ENCODE data around the gene FZD8.
"Not testable (repeated sequence)": the region's sequence is repeated elsewhere in the genome, so short reads cannot be mapped to it uniquely, and the experiment has no call there.

Gene FZD8, protein sequence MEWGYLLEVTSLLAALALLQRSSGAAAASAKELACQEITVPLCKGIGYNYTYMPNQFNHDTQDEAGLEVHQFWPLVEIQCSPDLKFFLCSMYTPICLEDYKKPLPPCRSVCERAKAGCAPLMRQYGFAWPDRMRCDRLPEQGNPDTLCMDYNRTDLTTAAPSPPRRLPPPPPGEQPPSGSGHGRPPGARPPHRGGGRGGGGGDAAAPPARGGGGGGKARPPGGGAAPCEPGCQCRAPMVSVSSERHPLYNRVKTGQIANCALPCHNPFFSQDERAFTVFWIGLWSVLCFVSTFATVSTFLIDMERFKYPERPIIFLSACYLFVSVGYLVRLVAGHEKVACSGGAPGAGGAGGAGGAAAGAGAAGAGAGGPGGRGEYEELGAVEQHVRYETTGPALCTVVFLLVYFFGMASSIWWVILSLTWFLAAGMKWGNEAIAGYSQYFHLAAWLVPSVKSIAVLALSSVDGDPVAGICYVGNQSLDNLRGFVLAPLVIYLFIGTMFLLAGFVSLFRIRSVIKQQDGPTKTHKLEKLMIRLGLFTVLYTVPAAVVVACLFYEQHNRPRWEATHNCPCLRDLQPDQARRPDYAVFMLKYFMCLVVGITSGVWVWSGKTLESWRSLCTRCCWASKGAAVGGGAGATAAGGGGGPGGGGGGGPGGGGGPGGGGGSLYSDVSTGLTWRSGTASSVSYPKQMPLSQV

DNA sequence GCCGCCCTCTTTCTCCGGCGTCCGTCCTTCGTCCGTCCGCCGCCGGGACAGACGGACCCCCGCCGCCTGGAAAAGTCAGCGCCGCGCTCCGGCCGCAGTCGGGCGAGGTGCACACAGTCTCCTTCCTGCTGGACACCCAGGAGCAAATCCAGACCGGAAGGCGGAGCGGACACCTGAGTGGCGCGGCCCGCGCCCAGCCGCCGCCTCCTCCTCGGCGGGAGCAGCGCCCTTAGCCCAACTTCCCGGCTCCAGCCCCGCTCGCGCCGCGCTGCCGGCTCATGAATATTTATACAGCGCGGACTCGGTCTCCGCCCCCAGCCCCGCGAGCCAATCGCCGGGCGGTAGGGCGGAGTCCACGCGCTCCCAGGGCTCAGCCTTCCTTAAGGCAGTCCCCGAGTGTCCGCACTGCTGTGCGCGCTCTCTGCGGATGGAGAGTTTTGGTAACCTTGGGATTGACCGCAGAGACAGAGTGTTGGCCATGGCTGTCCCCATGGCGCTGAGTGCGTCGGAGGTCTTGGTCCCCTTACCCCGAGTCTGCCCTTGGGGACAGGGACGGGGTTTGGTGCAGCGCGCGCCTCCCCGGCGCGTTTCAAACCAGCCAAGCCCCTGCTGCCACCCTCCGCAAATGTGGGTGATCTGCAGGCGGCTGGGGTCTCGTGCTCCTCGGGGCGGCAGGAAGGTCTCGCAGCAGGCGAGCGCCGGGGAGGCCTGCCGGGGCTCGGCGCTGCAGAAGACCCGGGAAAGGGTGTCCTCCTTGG is at the start of gene FZD8:
TSS of gene FZD8 (minus strand) at position 262 of the 758 bp plus-strand sequence. CDS start 867 bp downstream, outside the sequence.
- Histone ChIP-seq H3K4me1 (peaks cover 4% of the 10 kb centered on the region), H3K27ac (peak within 1 kb of the TSS; percentile 73)

DNA sequence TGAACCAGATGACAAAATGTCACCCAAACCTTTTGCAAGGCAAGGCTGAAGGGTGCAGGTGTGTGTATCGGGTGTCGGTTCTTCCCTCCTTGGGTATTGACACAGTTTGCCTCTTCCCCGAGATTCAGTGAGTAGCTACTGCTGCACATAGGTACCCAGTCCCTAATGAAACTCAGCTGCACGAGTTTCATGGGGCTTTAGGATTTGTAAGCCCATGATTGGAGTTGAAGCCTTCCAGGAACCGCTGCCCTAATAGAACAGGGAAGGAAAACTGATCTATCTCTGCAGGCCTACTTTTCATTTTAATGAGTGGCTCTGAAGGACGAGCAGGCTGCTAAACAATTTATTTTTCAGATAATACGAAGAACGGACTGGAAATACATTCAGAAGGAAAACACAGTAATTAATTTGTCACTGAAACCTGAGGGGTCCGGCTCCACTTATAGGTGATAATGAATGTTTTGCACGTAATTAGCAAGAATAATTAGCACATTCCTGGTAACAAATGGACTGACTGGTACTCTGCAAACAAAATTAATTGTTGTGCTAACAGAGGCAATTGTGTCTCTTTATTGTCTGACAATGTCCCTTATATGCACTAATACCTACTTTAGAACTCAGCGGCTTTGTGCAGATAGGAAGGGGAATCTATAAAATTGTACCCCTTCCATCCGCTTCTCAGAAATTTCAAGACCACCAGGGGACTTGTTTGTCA is 49.6 kb upstream of the FZD8 start:
- H3K36me3 ChIP-seq (ENCODE audit: control insufficient read depth, insufficient read depth, low read length), result no peaks in the 10 kb centered on the region
- no peaks in the 10 kb centered on the region for H3K79me2 ChIP-seq
- no peaks in the 10 kb centered on the region for H3K27me3 ChIP-seq (ENCODE audit: control insufficient read depth, insufficient read depth, low read length)

More for the DNA sequence above, at the start of gene FZD8:
- Histone ChIP-seq H3K9me3 (ENCODE audit: control insufficient read depth, low read length) (no peaks in the 10 kb centered on the region), H3K4me3 (ENCODE audit: low read depth, low read length) (peak within 1 kb of the TSS; percentile 52), H3K4me2 (ENCODE audit: low read length) (peak within 1 kb of the TSS; percentile 61), H3K27me3 (ENCODE audit: control insufficient read depth, insufficient read depth, low read length) (no peaks in the 10 kb centered on the region), H2AFZ (peak within 1 kb of the TSS; percentile 78), H3K9ac (peak within 1 kb of the TSS; percentile 5), H3K36me3 (ENCODE audit: control insufficient read depth, insufficient read depth, low read length) (no peaks in the 10 kb centered on the region), H3K79me2 (no peaks in the 10 kb centered on the region)
- TF ChIP-seq, protein P1, sequence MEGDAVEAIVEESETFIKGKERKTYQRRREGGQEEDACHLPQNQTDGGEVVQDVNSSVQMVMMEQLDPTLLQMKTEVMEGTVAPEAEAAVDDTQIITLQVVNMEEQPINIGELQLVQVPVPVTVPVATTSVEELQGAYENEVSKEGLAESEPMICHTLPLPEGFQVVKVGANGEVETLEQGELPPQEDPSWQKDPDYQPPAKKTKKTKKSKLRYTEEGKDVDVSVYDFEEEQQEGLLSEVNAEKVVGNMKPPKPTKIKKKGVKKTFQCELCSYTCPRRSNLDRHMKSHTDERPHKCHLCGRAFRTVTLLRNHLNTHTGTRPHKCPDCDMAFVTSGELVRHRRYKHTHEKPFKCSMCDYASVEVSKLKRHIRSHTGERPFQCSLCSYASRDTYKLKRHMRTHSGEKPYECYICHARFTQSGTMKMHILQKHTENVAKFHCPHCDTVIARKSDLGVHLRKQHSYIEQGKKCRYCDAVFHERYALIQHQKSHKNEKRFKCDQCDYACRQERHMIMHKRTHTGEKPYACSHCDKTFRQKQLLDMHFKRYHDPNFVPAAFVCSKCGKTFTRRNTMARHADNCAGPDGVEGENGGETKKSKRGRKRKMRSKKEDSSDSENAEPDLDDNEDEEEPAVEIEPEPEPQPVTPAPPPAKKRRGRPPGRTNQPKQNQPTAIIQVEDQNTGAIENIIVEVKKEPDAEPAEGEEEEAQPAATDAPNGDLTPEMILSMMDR (IDR thresholded peaks at IDR 0.05), result no peak

DNA sequence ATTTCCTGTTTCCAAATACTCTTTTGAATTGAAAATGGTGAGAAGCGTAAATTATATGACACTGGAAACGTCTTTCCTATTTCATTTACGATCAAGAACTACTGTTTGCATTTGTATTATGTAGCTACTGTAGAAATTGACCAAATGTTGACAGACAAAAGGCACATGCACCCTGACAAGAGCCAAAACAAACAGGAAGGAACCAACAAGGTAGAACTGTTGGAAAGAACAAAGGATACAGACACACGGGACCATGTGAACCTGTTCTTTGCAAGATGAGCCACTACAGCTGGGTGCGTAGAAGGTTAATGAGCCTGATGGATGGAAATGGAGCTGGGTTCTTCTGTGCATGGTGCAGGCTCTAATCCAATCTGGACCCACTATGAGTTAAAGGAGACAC is 48.4 kb upstream of the FZD8 start:
- H3K27ac ChIP-seq, result no peak overlapping the region
- H3K4me3 ChIP-seq (ENCODE audit: low read depth, low read length), result no peak overlapping the region
- H3K9me3 ChIP-seq (ENCODE audit: control insufficient read depth, low read length), result no peaks in the 10 kb centered on the region
- H3K27me3 ChIP-seq (ENCODE audit: control insufficient read depth, insufficient read depth, low read length), result no peaks in the 10 kb centered on the region
- H3K4me2 ChIP-seq (ENCODE audit: low read length), result no peak overlapping the region
- no peaks in the 10 kb centered on the region for H3K4me1 ChIP-seq
- TF ChIP-seq, protein P1 (IDR thresholded peaks at IDR 0.05), result no peak
- H2AFZ ChIP-seq, result no peak overlapping the region
- H3K79me2 ChIP-seq, result no peaks in the 10 kb centered on the region
- no peak overlapping the region for H3K9ac ChIP-seq
- H3K36me3 ChIP-seq (ENCODE audit: control insufficient read depth, insufficient read depth, low read length), result no peaks in the 10 kb centered on the region

More for the DNA sequence above, 49.6 kb upstream of the FZD8 start:
- Histone ChIP-seq H3K4me1 (no peaks in the 10 kb centered on the region), H3K4me2 (ENCODE audit: low read length) (no peak overlapping the region), H3K9ac (no peak overlapping the region), H2AFZ (no peak overlapping the region), H3K9me3 (ENCODE audit: control insufficient read depth, low read length) (no peaks in the 10 kb centered on the region), H3K27ac (no peak overlapping the region), H3K4me3 (ENCODE audit: low read depth, low read length) (no peak overlapping the region)
- TF ChIP-seq, protein P1 (IDR thresholded peaks at IDR 0.05), result no peak

DNA sequence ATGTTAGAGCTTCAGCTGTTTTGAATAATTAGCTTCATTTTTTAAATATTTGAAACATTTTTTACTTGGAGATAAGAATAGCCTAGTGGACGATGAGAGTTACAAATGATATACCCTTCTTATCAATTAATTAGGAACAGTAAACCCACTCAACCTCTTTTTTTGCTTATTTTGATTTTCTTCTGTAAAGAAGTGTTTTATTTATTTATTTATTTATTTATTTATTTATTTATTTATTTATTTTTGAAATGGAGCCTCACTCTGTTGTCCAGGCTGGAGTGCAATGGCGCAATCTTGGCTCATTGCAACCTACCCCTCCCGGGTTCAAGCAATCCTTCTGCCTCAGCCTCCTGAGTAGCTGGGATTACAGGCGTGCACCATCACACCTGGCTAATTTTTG is 43.8 kb upstream of the FZD8 start:
- H3K79me2 ChIP-seq; H3K9ac ChIP-seq; H3K9me3 ChIP-seq (ENCODE audit: control insufficient read depth, low read length); H3K4me3 ChIP-seq (ENCODE audit: low read depth, low read length); H3K4me2 ChIP-seq (ENCODE audit: low read length); H2AFZ ChIP-seq; H3K27me3 ChIP-seq (ENCODE audit: control insufficient read depth, insufficient read depth, low read length); H3K4me1 ChIP-seq; H3K27ac ChIP-seq; H3K36me3 ChIP-seq (ENCODE audit: control insufficient read depth, insufficient read depth, low read length): not testable (repeated sequence)

All from parathyroid adenoma (tissue), 2 donors.